ENCODE results near the gene ADRM1.

Gene ADRM1

GRCh38 chr20:62330576-62331317 is 27.9 kb downstream of the ADRM1 start:
- TF ChIP-seq CTCF (IDR thresholded peaks at IDR 0.05; ENCODE audit: borderline replicate concordance, insufficient read depth, low read depth, low read length) = no peak
- H3K4me3 ChIP-seq (ENCODE audit: low read depth, low read length) = no peak overlapping the region

DNA sequence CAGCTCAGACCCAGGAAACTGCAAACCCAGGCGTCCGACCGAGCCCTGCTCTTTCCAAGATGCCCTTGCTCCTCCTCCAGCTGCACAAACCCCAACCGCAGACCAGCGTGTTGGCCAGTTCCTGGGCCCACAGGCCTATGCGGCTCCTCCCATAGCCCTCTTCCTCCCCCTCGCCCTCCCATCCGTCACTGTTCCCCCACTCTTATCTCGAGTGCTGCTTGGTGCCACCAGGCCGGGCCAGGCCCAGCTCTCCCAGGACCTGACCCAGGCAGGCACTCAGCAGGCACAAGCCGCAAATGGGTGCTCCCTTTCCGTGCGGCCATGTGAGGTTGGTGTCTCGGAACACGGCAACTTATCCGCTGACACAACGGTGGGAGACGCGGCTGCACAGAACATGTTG is 28.6 kb downstream of the ADRM1 start:
- H3K4me3 ChIP-seq (ENCODE audit: low read depth, low read length) = no peak overlapping the region
- no peak for TF ChIP-seq CTCF (IDR thresholded peaks at IDR 0.05; ENCODE audit: borderline replicate concordance, insufficient read depth, low read depth, low read length)

GRCh38 chr20:62332421-62332820 is 29.6 kb downstream of the ADRM1 start:
- TF ChIP-seq CTCF (IDR thresholded peaks at IDR 0.05; ENCODE audit: borderline replicate concordance, insufficient read depth, low read depth, low read length) = no peak
- no peak overlapping the region for H3K4me3 ChIP-seq (ENCODE audit: low read depth, low read length)

DNA sequence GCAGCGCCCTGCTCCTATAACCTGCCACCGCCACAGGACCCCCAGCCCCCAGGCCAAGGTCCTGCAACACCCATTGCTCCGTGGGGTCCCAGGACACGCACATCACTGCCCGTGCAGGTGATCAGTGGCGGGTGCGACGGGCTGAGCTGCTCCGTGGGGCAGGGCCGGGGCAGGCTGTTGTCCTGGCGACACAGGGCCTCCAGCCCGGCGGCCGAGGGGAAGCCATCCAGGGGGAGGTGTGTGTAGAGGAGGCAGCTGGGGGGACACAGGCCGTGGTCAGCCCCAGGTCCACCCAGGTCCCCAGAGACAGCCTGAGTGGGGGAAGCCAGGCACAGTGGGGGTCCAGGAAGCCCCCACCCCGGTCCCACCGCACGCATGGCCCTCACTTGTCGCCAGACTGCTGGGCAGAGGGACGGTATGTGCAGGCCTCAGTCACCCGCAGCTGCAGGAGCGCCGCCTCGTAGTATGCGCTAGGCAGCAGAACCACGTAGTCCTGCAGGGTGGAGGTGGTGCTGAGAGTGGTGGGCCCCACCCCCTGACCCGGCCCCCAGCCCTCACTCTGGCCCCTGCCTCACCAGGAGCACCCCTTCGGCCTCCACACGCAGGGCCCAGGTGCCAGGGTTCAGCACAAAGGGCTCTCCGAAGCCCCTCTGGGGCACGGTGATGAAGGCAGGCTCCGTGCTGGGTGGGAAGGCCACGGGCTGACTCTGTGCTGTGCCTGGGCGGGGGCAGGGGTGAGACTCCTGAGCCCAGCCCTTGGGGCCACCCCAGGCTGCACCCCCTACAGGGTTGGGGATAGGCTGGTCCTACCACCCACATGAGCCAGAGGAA is 30.4 kb downstream of the ADRM1 start:
- TF ChIP-seq CTCF (IDR thresholded peaks at IDR 0.05; ENCODE audit: borderline replicate concordance, insufficient read depth, low read depth, low read length) = no peak

GRCh38 chr20:62333820-62334595 is 31.2 kb downstream of the ADRM1 start:
- H3K4me3 ChIP-seq (ENCODE audit: low read depth, low read length) = no peak overlapping the region
- no peak for TF ChIP-seq CTCF (IDR thresholded peaks at IDR 0.05; ENCODE audit: borderline replicate concordance, insufficient read depth, low read depth, low read length)

More for the DNA sequence above, 30.4 kb downstream of the ADRM1 start:
- no peak overlapping the region for H3K4me3 ChIP-seq (ENCODE audit: low read depth, low read length)

GRCh38 chr20:62334881-62335280 is 32.1 kb downstream of the ADRM1 start:
- H3K4me3 ChIP-seq (ENCODE audit: low read depth, low read length) = no peak overlapping the region
- no peak for TF ChIP-seq CTCF (IDR thresholded peaks at IDR 0.05; ENCODE audit: borderline replicate concordance, insufficient read depth, low read depth, low read length)
